PFSK-1 (cell line): ENCODE measurements around the gene SLC38A6.

Source experiments
- POLR2AphosphoS5 ChIP-seq: IDR thresholded peaks from 2 replicates; pipeline ENCODE4 v1.6.1; 2012; ENCODE audit warnings: low read depth, mild to moderate bottlenecking, control low read depth, low read length, moderate library complexity
- TAF1 ChIP-seq: IDR thresholded peaks from 2 replicates; pipeline ENCODE4 v1.6.1; 2012; ENCODE audit warnings: low read length, control low read depth, borderline replicate concordance; ENCODE audit not compliant: insufficient read depth

GRCh38 chr14:60958146-60958545 is 22.9 kb upstream of the SLC38A6 start:
- TF ChIP-seq TAF1 (no peak), POLR2AphosphoS5 (no peak)
